Upper lobe of left lung (tissue), 4 donors: ENCODE data around the gene DNAAF3.

ENCODE experiments used
- CTCF ChIP-seq, 6 experiments: fragments of 450-650 bp in 4 of 6; fragments of 200-600 bp in 2 of 6; sonication (generic) in 2 of 6; IDR thresholded peaks; one replicate each; pipeline ENCODE4 v1.5.1; 2016 to 2019; ENCODE audit warnings: antibody characterized with exemption in 6 of 6
- EP300 ChIP-seq, 4 donors: sonication (generic); formaldehyde crosslinking; IDR thresholded peaks; one replicate each; pipeline ENCODE4 v1.5.1; 2017; ENCODE audit warnings: antibody characterized with exemption in 4 of 4, control low read depth in 2 of 4
- POLR2A ChIP-seq, 4 donors: fragments of 450-650 bp; IDR thresholded peaks; one replicate each; pipeline ENCODE4 v1.5.1; 2016 to 2017; ENCODE audit warnings: antibody characterized with exemption in 4 of 4, mild to moderate bottlenecking in 2 of 4
- POLR2AphosphoS5 ChIP-seq, 2 donors: sonication (generic); formaldehyde crosslinking; IDR thresholded peaks; one replicate each; pipeline ENCODE4 v1.5.1; 2017; ENCODE audit warnings: antibody characterized with exemption in 2 of 2

GRCh38 chr19:55149078-55150003, 17.1 kb downstream of the DNAAF3 start, which contains the start of gene TNNT1:
- TF ChIP-seq POLR2A (IDR thresholded peaks at IDR 0.05) (no peak), CTCF (IDR thresholded peaks at IDR 0.05) (no peak), POLR2AphosphoS5 (IDR thresholded peaks at IDR 0.05) (no peak), EP300 (IDR thresholded peaks at IDR 0.05) (no peak)
